NCI-H774 (cell line): ENCODE results near the gene FBXO10.
"Not testable (repeated sequence)": the region's sequence is repeated elsewhere in the genome, so short reads cannot be mapped to it uniquely, and the experiment has no call there.

Experiments used
- DNase-seq: peaks from one replicate; lab custom pipeline; 2025; lab: John Stamatoyannopoulos, UW

FBXO10 gene

GRCh38 chr9:37575921-37576721 is at the start of gene FBXO10:
Gene FBXO10, minus strand, starts transcription at chr9:37576380. Its CDS starts 34,612 bp downstream, at chr9:37541768.
- DNase-seq, result peak; percentile 58

- no peak for DNase-seq
Measured at GRCh38 chr9:37625758-37626147, 49.6 kb upstream of the FBXO10 start.

GRCh38 chr9:37625036-37625757 is 49.0 kb upstream of the FBXO10 start:
- DNase-seq, result no peak

GRCh38 chr9:37624073-37624472 is 47.9 kb upstream of the FBXO10 start:
- DNase-seq, result no peak

- DNase-seq, result no peak
Measured at GRCh38 chr9:37623267-37623666, 47.1 kb upstream of the FBXO10 start.

- no peak for DNase-seq
Measured at GRCh38 chr9:37622462-37622861, 46.3 kb upstream of the FBXO10 start.

- DNase-seq, result no peak
Measured at GRCh38 chr9:37621273-37622121, 45.3 kb upstream of the FBXO10 start.

GRCh38 chr9:37620396-37620795 is 44.2 kb upstream of the FBXO10 start:
- DNase-seq, result no peak

GRCh38 chr9:37619806-37620205 is 43.6 kb upstream of the FBXO10 start:
- DNase-seq, result no peak

- DNase-seq, result no peak
Measured at GRCh38 chr9:37618817-37619216, 42.6 kb upstream of the FBXO10 start.

- no peak for DNase-seq
Measured at GRCh38 chr9:37617832-37618231, 41.7 kb upstream of the FBXO10 start.

- no peak for DNase-seq
Measured at GRCh38 chr9:37617161-37617560, 41.0 kb upstream of the FBXO10 start.

GRCh38 chr9:37611961-37612360 is 35.8 kb upstream of the FBXO10 start:
- DNase-seq, result no peak

- no peak for DNase-seq
Measured at GRCh38 chr9:37611014-37611413, 34.8 kb upstream of the FBXO10 start.

GRCh38 chr9:37609735-37610397 is 33.7 kb upstream of the FBXO10 start:
- DNase-seq, result no peak

- no peak for DNase-seq
Measured at GRCh38 chr9:37608250-37608649, 32.1 kb upstream of the FBXO10 start.

- DNase-seq, result no peak
Measured at GRCh38 chr9:37604296-37604695, 28.1 kb upstream of the FBXO10 start.

GRCh38 chr9:37602817-37603216 is 26.6 kb upstream of the FBXO10 start:
- no peak for DNase-seq

GRCh38 chr9:37602061-37602460 is 25.9 kb upstream of the FBXO10 start:
- not testable (repeated sequence) for DNase-seq

- no peak for DNase-seq
Measured at GRCh38 chr9:37596504-37596903, 20.3 kb upstream of the FBXO10 start.

GRCh38 chr9:37593883-37594448 is 17.8 kb upstream of the FBXO10 start:
- DNase-seq, result no peak
